ENCODE measurements around the gene RIMKLA. TPM values are rescaled to one million over a fixed set of nuclear protein-coding genes. Genes with fewer than 3 reads are reported as not detected.

RIMKLA gene
- total RNA-seq, 2 donors from 2014 or later: 3.8 to 4.7 TPM

GRCh38 chr1:42350086-42350485, 30.5 kb upstream of the RIMKLA start:
- Histone ChIP-seq H3K27ac (no peak overlapping the region), H3K36me3 (no peaks in the 10 kb centered on the region), H3K4me3 (no peak overlapping the region), H3K4me1 (no peaks in the 10 kb centered on the region), H3K27me3 (no peaks in the 10 kb centered on the region), H3K9me3 (no peaks in the 10 kb centered on the region)
- no peak for TF ChIP-seq CTCF (IDR thresholded peaks at IDR 0.05)
- DNase-seq (ENCODE audit: low spot score): no peak

GRCh38 chr1:42358791-42359190, 21.8 kb upstream of the RIMKLA start:
- no peaks in the 10 kb centered on the region for H3K27me3 ChIP-seq
- no peak for TF ChIP-seq CTCF (IDR thresholded peaks at IDR 0.05)
- no peak for DNase-seq (ENCODE audit: low spot score)

GRCh38 chr1:42359466-42359865, 21.1 kb upstream of the RIMKLA start:
- Histone ChIP-seq H3K27me3 (no peaks in the 10 kb centered on the region), H3K4me3 (no peak overlapping the region), H3K36me3 (no peaks in the 10 kb centered on the region), H3K27ac (no peak overlapping the region), H3K9me3 (no peaks in the 10 kb centered on the region), H3K4me1 (no peaks in the 10 kb centered on the region)
- no peak for DNase-seq (ENCODE audit: low spot score)
- no peak for TF ChIP-seq CTCF (IDR thresholded peaks at IDR 0.05)

More at GRCh38 chr1:42358791-42359190, 21.8 kb upstream of the RIMKLA start:
- no peak overlapping the region for H3K4me3 ChIP-seq
- no peaks in the 10 kb centered on the region for H3K4me1 ChIP-seq
- no peak overlapping the region for H3K27ac ChIP-seq
- H3K9me3 ChIP-seq: no peaks in the 10 kb centered on the region
- H3K36me3 ChIP-seq: no peaks in the 10 kb centered on the region

- H3K9me3 ChIP-seq: no peaks in the 10 kb centered on the region
- H3K4me1 ChIP-seq: no peaks in the 10 kb centered on the region
- H3K27me3 ChIP-seq: no peaks in the 10 kb centered on the region
- no peak for DNase-seq (ENCODE audit: low spot score)
- H3K36me3 ChIP-seq: no peaks in the 10 kb centered on the region
- no peak overlapping the region for H3K4me3 ChIP-seq
- no peak overlapping the region for H3K27ac ChIP-seq
- no peak for TF ChIP-seq CTCF (IDR thresholded peaks at IDR 0.05)
Observed at GRCh38 chr1:42364089-42364488, 16.5 kb upstream of the RIMKLA start.

DNA sequence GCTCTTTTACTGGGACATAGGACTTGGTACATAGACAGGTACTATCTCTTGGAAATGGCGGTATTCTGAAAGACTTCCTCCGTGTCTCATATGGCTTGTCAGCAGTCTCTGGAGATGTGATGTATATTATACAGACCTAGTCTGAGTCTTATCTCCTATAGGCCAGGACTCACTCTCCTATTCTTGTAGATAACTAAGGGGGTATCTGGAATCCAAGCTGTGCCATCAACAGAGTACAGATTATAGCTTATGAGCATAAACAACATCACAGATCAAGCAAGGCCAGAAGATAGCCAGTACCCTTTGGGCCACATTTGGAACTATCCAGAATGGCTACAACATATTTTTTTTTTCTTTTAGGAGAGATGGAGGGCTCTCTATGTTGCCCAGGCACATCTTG, 16.1 kb upstream of the RIMKLA start:
- no peak overlapping the region for H3K27ac ChIP-seq
- TF ChIP-seq CTCF (IDR thresholded peaks at IDR 0.05): no peak
- no peaks in the 10 kb centered on the region for H3K4me1 ChIP-seq
- no peak overlapping the region for H3K4me3 ChIP-seq
- no peaks in the 10 kb centered on the region for H3K9me3 ChIP-seq
- H3K36me3 ChIP-seq: no peaks in the 10 kb centered on the region
- no peak for DNase-seq (ENCODE audit: low spot score)
- no peaks in the 10 kb centered on the region for H3K27me3 ChIP-seq

GRCh38 chr1:42365118-42365517, 15.5 kb upstream of the RIMKLA start:
- Histone ChIP-seq H3K27ac (no peak overlapping the region), H3K36me3 (no peaks in the 10 kb centered on the region), H3K27me3 (no peaks in the 10 kb centered on the region), H3K4me3 (no peak overlapping the region), H3K9me3 (no peaks in the 10 kb centered on the region), H3K4me1 (no peaks in the 10 kb centered on the region)
- no peak for TF ChIP-seq CTCF (IDR thresholded peaks at IDR 0.05)
- DNase-seq (ENCODE audit: low spot score): no peak

Measured in right atrium auricular region (tissue), 2 donors.